Caco-2 (cell line): ENCODE measurements around the gene C16orf92. TPM values are rescaled to one million over a fixed set of nuclear protein-coding genes. Genes with fewer than 3 reads are reported as not detected.

Experiments used
- BruUV-seq: library from RNA; stranded (reverse); fragments of 400-500 nt; replicated peaks from 2 replicates; lab custom pipeline; 2021; lab: Mats Ljungman, UMichigan
- CTCF ChIA-PET: fragments of 300-600 bp; sonication (Branson Sonifier 250); formaldehyde crosslinking; loops from one replicate; lab custom pipeline; 2022; ENCODE audit warnings: antibody characterized with exemption; lab: Charles Lee
- POLR2A ChIA-PET: fragments of 300-600 bp; sonication (Branson Sonifier 250); formaldehyde crosslinking; loops from one replicate; lab custom pipeline; 2022; ENCODE audit warnings: antibody characterized with exemption; lab: Charles Lee
- DNase-seq, 2 experiments: peaks; one replicate each; pipeline versions ENCODE4 v3.0.0 to v3.0.0-alpha.2; 2020 to 2022
- H3K27me3 ChIP-seq: replicated peaks from 2 replicates; pipeline ENCODE4 v1.6.0; 2011; ENCODE audit warnings: low read length; ENCODE audit not compliant: control insufficient read depth, insufficient read depth
- H3K36me3 ChIP-seq: 2 replicates; pipeline ENCODE4 v1.5.1; 2011; ENCODE audit warnings: low read length; ENCODE audit not compliant: control insufficient read depth, insufficient read depth
- H3K4me1 ChIP-seq: fragments of 250-450 bp; sonication (Bioruptor Pico); 2 replicates; pipeline ENCODE4 v1.5.1; 2020; ENCODE audit warnings: mild to moderate bottlenecking
- H3K4me3 ChIP-seq: 2 replicates; pipeline ENCODE4 v1.5.1; 2011; ENCODE audit warnings: low read depth, mild to moderate bottlenecking, control low read depth, low read length
- H3K9me3 ChIP-seq: fragments of 250-450 bp; sonication (Bioruptor Pico); 2 replicates; pipeline ENCODE4 v1.5.1; 2020; ENCODE audit warnings: mild to moderate bottlenecking, moderate library complexity
- H3K27ac Mint-ChIP-seq: one replicate; pipeline ENCODE4 v1.8.0; 2022; ENCODE audit warnings: mixed read lengths; ENCODE audit not compliant: unreplicated experiment
- H3K27me3 Mint-ChIP-seq: one replicate; pipeline ENCODE4 v1.8.0; 2022; ENCODE audit warnings: mixed read lengths; ENCODE audit not compliant: insufficient read depth, unreplicated experiment
- H3K36me3 Mint-ChIP-seq: one replicate; pipeline ENCODE4 v1.8.0; 2022; ENCODE audit warnings: mild to moderate bottlenecking, mixed read lengths; ENCODE audit not compliant: insufficient read depth, unreplicated experiment
- H3K4me1 Mint-ChIP-seq: one replicate; pipeline ENCODE4 v1.8.0; 2022; ENCODE audit warnings: low read depth, mixed read lengths; ENCODE audit not compliant: unreplicated experiment
- H3K4me3 Mint-ChIP-seq: one replicate; pipeline ENCODE4 v1.8.0; 2022; ENCODE audit warnings: mild to moderate bottlenecking, moderate library complexity, mixed read lengths; ENCODE audit not compliant: unreplicated experiment
- H3K9me3 Mint-ChIP-seq: one replicate; pipeline ENCODE4 v1.8.0; 2022; ENCODE audit warnings: mixed read lengths; ENCODE audit not compliant: unreplicated experiment
- CTCF ChIP-seq, 2 experiments: fragments of 200-600 bp in 1 of 2; IDR thresholded peaks; 1 replicate in 1 of 2; 2 replicates in 1 of 2; pipeline versions ENCODE4 v1.5.1 to v1.8.0; 2011 to 2022; ENCODE audit warnings: antibody characterized with exemption in 1 of 2, control low read depth in 1 of 2, inconsistent platforms in 1 of 2, low read depth in 1 of 2, low read length in 1 of 2, mild to moderate bottlenecking in 1 of 2, moderate library complexity in 1 of 2; ENCODE audit not compliant: insufficient read depth in 1 of 2, severe bottlenecking in 1 of 2, unreplicated experiment in 1 of 2
- intact Hi-C: fragments of 100-400 bp; cut with micrococcal nuclease; formaldehyde crosslinking; loops from one replicate; pipeline ENCODE4 v1.10.0; 2022; ENCODE audit not compliant: unreplicated experiment
- total RNA-seq: library from RNA; stranded (reverse); gene quantifications from 2 replicates; pipeline ENCODE4 v1.2.3, GENCODE V29; 2022

Gene C16orf92
- total RNA-seq, 1 experiment from 2014 or later, result not detected

- ChIA-PET CTCF (interaction anchor here (1.2 kb wide), 1 partner anchor 23 kb away, joined by 4 read pairs; no protein-coding TSS in a partner anchor), POLR2A (interaction anchor here (0.5 to 1.6 kb wide), 3 partner anchors 15 to 71 kb away, joined by 9 to 15 read pairs (median 10); partner anchors contain the start of genes KCTD13 and TAOK2)
- Histone ChIP-seq H3K4me1 (peaks cover 11% of the 10 kb centered on the region; the same call in 1 of the 2 replicates), H3K9me3 (no peaks in the 10 kb centered on the region), H3K27me3 (no peaks in the 10 kb centered on the region), H3K4me3 (peak within 1 kb of the TSS; percentile 68), H3K36me3 (no peaks in the 10 kb centered on the region)
- no peaks in the 10 kb centered on the region for H3K9me3 Mint-ChIP-seq
- BruUV-seq, result no TSS peak
- peaks cover 12% of the 10 kb centered on the region for H3K4me1 Mint-ChIP-seq
- TF ChIP-seq CTCF (IDR thresholded peaks at IDR 0.05; ENCODE audit: insufficient read depth in 1 of 2, low read depth in 1 of 2, low read length in 1 of 2, severe bottlenecking in 1 of 2, unreplicated experiment in 1 of 2), result no peak
- peak; percentile 97 to 98 for DNase-seq
- peak within 1 kb of the TSS; percentile 99 for H3K4me3 Mint-ChIP-seq
- peaks cover 44% of the 10 kb centered on the region for H3K36me3 Mint-ChIP-seq
- intact Hi-C loops, result loop anchor here (1.0 to 10.0 kb wide), 2 partner anchors 34 to 181 kb away; partner anchors contain the start of genes PAGR1, PRRT2 and TMEM219
- peak within 1 kb of the TSS; percentile 65 for H3K27ac Mint-ChIP-seq
- H3K27me3 Mint-ChIP-seq, result no peaks in the 10 kb centered on the region
Observed at GRCh38 chr16:29995911-29996765, 26.9 kb upstream of the C16orf92 start, which contains the start of gene INO80E. Gene INO80E, plus strand, starts transcription at chr16:29996241. Its CDS starts 70 bp downstream, at chr16:29996311.

- no peak for TF ChIP-seq CTCF (IDR thresholded peaks at IDR 0.05; ENCODE audit: insufficient read depth in 1 of 2, low read depth in 1 of 2, low read length in 1 of 2, severe bottlenecking in 1 of 2, unreplicated experiment in 1 of 2)
- H3K27me3 Mint-ChIP-seq, result no peaks in the 10 kb centered on the region
- H3K9me3 ChIP-seq, result no peaks in the 10 kb centered on the region
- peak overlapping the region; percentile 99 for H3K4me3 Mint-ChIP-seq
- peaks cover 12% of the 10 kb centered on the region for H3K4me1 Mint-ChIP-seq
- H3K4me1 ChIP-seq, result peaks cover 11% of the 10 kb centered on the region; the same call in 1 of the 2 replicates
- DNase-seq, result no peak
- H3K9me3 Mint-ChIP-seq, result no peaks in the 10 kb centered on the region
- ChIA-PET CTCF (no interaction called here), POLR2A (interaction anchor here (0.5 kb wide), 1 partner anchor 15 kb away, joined by 10 read pairs; no protein-coding TSS in a partner anchor)
- no peaks in the 10 kb centered on the region for H3K36me3 ChIP-seq
- H3K4me3 ChIP-seq, result peak overlapping the region; percentile 68
- H3K27ac Mint-ChIP-seq, result peak overlapping the region; percentile 65
- H3K36me3 Mint-ChIP-seq, result peaks cover 47% of the 10 kb centered on the region
- no TSS peak for BruUV-seq
- H3K27me3 ChIP-seq, result no peaks in the 10 kb centered on the region
- intact Hi-C loops, result loop anchor here (10.0 kb wide), 1 partner anchor 182 kb away; the partner anchor contains the start of genes PAGR1 and PRRT2
Observed at GRCh38 chr16:29996766-29997250, 26.2 kb upstream of the C16orf92 start.

GRCh38 chr16:29999605-30000004 is 23.4 kb upstream of the C16orf92 start:
- no peaks in the 10 kb centered on the region for H3K36me3 ChIP-seq
- intact Hi-C loops, result loop anchor here (10.0 kb wide), 1 partner anchor 185 kb away; the partner anchor contains the start of genes PAGR1 and PRRT2
- ChIA-PET POLR2A (no interaction called here), CTCF (no interaction called here)
- H3K4me3 ChIP-seq, result no peak overlapping the region
- Mint-ChIP-seq H3K9me3 (no peaks in the 10 kb centered on the region), H3K4me1 (peaks cover 3% of the 10 kb centered on the region), H3K4me3 (no peak overlapping the region), H3K27ac (no peak overlapping the region), H3K27me3 (no peaks in the 10 kb centered on the region), H3K36me3 (peaks cover 48% of the 10 kb centered on the region)
- BruUV-seq, result no TSS peak
- no peaks in the 10 kb centered on the region for H3K27me3 ChIP-seq
- H3K9me3 ChIP-seq, result no peaks in the 10 kb centered on the region
- no peak for TF ChIP-seq CTCF (IDR thresholded peaks at IDR 0.05; ENCODE audit: insufficient read depth in 1 of 2, low read depth in 1 of 2, low read length in 1 of 2, severe bottlenecking in 1 of 2, unreplicated experiment in 1 of 2)
- DNase-seq, result no peak
- peaks cover 8% of the 10 kb centered on the region; the same call in 1 of the 2 replicates for H3K4me1 ChIP-seq
